ENCODE data around the gene PTF1A. TPM values are rescaled to one million over a fixed set of nuclear protein-coding genes. Genes with fewer than 3 reads are reported as not detected.

PTF1A gene
- total RNA-seq, 4 donors from 2014 or later, result not detected

- no peak overlapping the region for H3K27ac ChIP-seq
- peaks cover 0 to 34% (median 13%) of the 10 kb centered on the region in 3 donors for H3K4me1 ChIP-seq
- H3K27me3 ChIP-seq, result peaks cover 12 to 100% (median 29%) of the 10 kb centered on the region in 4 donors
- no peak for TF ChIP-seq CTCF (IDR thresholded peaks at IDR 0.05)
- TF ChIP-seq POLR2A (IDR thresholded peaks at IDR 0.05), result no peak
- no peaks in the 10 kb centered on the region for H3K36me3 ChIP-seq
- intact Hi-C loops (cut with DNase I), result no loop called here
- DNase-seq, result no peak
- H3K4me3 ChIP-seq, result no peak overlapping the region
- 3 to 7% methylated on average over 11 to 19 of the region's 19 CpGs for WGBS, 2 donors
- no peaks in the 10 kb centered on the region for H3K9me3 ChIP-seq
Observed at GRCh38 chr10:23193435-23194074, 1.4 kb downstream of the PTF1A start.

- no peak for DNase-seq
- H3K27ac ChIP-seq, result no peak overlapping the region
- no peak for TF ChIP-seq POLR2A (IDR thresholded peaks at IDR 0.05)
- WGBS, 2 donors, result 14 to 15% methylated on average over 8 to 12 of the region's 13 CpGs
- H3K4me3 ChIP-seq, result no peak overlapping the region
- no peaks in the 10 kb centered on the region for H3K9me3 ChIP-seq
- H3K27me3 ChIP-seq, result peaks cover 12 to 100% (median 34%) of the 10 kb centered on the region in 4 donors
- H3K36me3 ChIP-seq, result no peaks in the 10 kb centered on the region
- intact Hi-C loops (cut with DNase I), result no loop called here
- peaks cover 0 to 34% (median 13%) of the 10 kb centered on the region in 3 donors for H3K4me1 ChIP-seq
Observed at GRCh38 chr10:23194471-23194965, 2.4 kb downstream of the PTF1A start.

GRCh38 chr10:23194966-23195845, 3.1 kb downstream of the PTF1A start:
- Histone ChIP-seq H3K36me3 (no peaks in the 10 kb centered on the region), H3K4me1 (peaks cover 0 to 34% (median 13%) of the 10 kb centered on the region in 3 donors), H3K27ac (no peak overlapping the region), H3K4me3 (no peak overlapping the region), H3K9me3 (no peaks in the 10 kb centered on the region), H3K27me3 (peaks cover 12 to 100% (median 36%) of the 10 kb centered on the region in 4 donors)
- TF ChIP-seq CTCF (IDR thresholded peaks at IDR 0.05) (no peak), POLR2A (IDR thresholded peaks at IDR 0.05) (no peak)
- intact Hi-C loops (cut with DNase I), result no loop called here
- DNase-seq, result no peak
- WGBS, 2 donors, result 8 to 13% methylated on average over 15 to 17 of the region's 70 CpGs

GRCh38 chr10:23195846-23196600, 3.9 kb downstream of the PTF1A start:
- Histone ChIP-seq H3K27ac (no peak overlapping the region), H3K27me3 (peaks cover 12 to 100% (median 38%) of the 10 kb centered on the region in 4 donors), H3K36me3 (no peaks in the 10 kb centered on the region), H3K9me3 (no peaks in the 10 kb centered on the region), H3K4me1 (peaks cover 0 to 34% (median 13%) of the 10 kb centered on the region in 3 donors), H3K4me3 (no peak overlapping the region)
- WGBS, 2 donors, result 7 to 9% methylated on average over 10 to 13 of the region's 13 CpGs
- no peak for TF ChIP-seq CTCF (IDR thresholded peaks at IDR 0.05)
- no peak for TF ChIP-seq POLR2A (IDR thresholded peaks at IDR 0.05)
- DNase-seq, result no peak
- intact Hi-C loops (cut with DNase I), result no loop called here

- Histone ChIP-seq H3K27ac (no peak overlapping the region), H3K9me3 (no peaks in the 10 kb centered on the region), H3K4me3 (no peak overlapping the region), H3K27me3 (peaks cover 8 to 100% (median 35%) of the 10 kb centered on the region in 4 donors), H3K36me3 (no peaks in the 10 kb centered on the region), H3K4me1 (peaks cover 0 to 28% (median 11%) of the 10 kb centered on the region in 3 donors)
- TF ChIP-seq POLR2A (IDR thresholded peaks at IDR 0.05), result no peak
- 9 to 25% methylated on average over 2 to 3 of the region's 3 CpGs for whole genome bisulfite sequencing, 2 donors
- intact Hi-C loops (cut with DNase I), result no loop called here
- no peak for DNase-seq
Observed at GRCh38 chr10:23196915-23197314, 4.8 kb downstream of the PTF1A start.

Data from esophagus squamous epithelium (tissue), 5 donors.